ENCODE data around the gene DET1.
"Not testable (repeated sequence)": the region's sequence is repeated elsewhere in the genome, so short reads cannot be mapped to it uniquely, and the experiment has no call there.

Gene DET1

GRCh38 chr15:88493844-88494243 is 52.6 kb downstream of the DET1 start:
- DNase-seq: no peak

GRCh38 chr15:88491158-88491557 is 55.3 kb downstream of the DET1 start:
- DNase-seq: no peak

GRCh38 chr15:88490036-88490435 is 56.4 kb downstream of the DET1 start:
- no peak for DNase-seq

GRCh38 chr15:88489321-88489720 is 57.2 kb downstream of the DET1 start:
- DNase-seq: no peak

- DNase-seq: peak; percentile 21
These were observed 58.5 kb downstream of the DET1 start for GRCh38 chr15:88487796-88488523.

- DNase-seq: peak; percentile 54
These were observed 59.2 kb downstream of the DET1 start for GRCh38 chr15:88487178-88487795.

- DNase-seq: peak; percentile 22
These were observed 61.7 kb downstream of the DET1 start for GRCh38 chr15:88484682-88485331.

- no peak for DNase-seq
These were observed 64.2 kb downstream of the DET1 start for GRCh38 chr15:88482263-88482662.

GRCh38 chr15:88480981-88481380 is 65.5 kb downstream of the DET1 start:
- no peak for DNase-seq

- no peak for DNase-seq
These were observed 67.3 kb downstream of the DET1 start for GRCh38 chr15:88479169-88479568.

GRCh38 chr15:88477904-88478303 is 68.6 kb downstream of the DET1 start:
- DNase-seq: no peak

GRCh38 chr15:88477126-88477525 is 69.4 kb downstream of the DET1 start:
- DNase-seq: no peak

GRCh38 chr15:88476635-88477060 is 69.8 kb downstream of the DET1 start:
- peak; percentile 37 for DNase-seq

GRCh38 chr15:88473661-88474293 is 72.7 kb downstream of the DET1 start:
- DNase-seq: not testable (repeated sequence)

GRCh38 chr15:88472225-88472624 is 74.3 kb downstream of the DET1 start:
- DNase-seq: no peak

- no peak for DNase-seq
These were observed 75.7 kb downstream of the DET1 start for GRCh38 chr15:88470625-88471372.

- DNase-seq: no peak
These were observed 77.2 kb downstream of the DET1 start for GRCh38 chr15:88469321-88469720.

- not testable (repeated sequence) for DNase-seq
These were observed 77.8 kb downstream of the DET1 start for GRCh38 chr15:88468721-88469120.

GRCh38 chr15:88467935-88468528 is 78.4 kb downstream of the DET1 start:
- no peak for DNase-seq

GRCh38 chr15:88467073-88467934 is 79.2 kb downstream of the DET1 start, which contains the start of the genes MRPL46 and MRPS11:
TSS of gene MRPL46 (minus strand) at chr15:88467388. CDS start at chr15:88467377, 11 bp downstream.
TSS of gene MRPS11 (plus strand) at chr15:88467708. CDS start at chr15:88467718, 10 bp downstream.
- DNase-seq: peak; percentile 89

All from fibroblast of skin of back (primary cell).